Measurements from ENCODE around the gene APOA5.

DNA sequence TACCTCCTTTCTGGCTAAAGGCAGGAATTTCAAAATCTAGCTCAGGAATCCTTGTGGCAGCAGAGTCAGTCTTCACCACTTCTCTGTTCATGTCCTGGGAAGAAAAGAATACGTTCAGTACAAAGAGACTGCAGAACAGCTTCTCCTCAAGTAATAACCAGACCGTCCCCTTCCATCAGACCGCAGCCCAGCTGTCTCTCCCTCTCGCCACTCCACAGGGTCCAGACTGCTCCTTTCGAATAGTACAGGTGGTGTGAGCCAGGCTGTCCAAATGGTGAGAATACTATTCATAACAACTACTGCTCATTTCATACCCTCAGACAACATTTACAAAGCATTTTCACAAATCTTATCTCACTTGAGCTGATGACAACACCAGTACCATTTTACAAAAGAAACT, 4.7 kb downstream of the APOA5 start:
- TF ChIP-seq, protein P1, sequence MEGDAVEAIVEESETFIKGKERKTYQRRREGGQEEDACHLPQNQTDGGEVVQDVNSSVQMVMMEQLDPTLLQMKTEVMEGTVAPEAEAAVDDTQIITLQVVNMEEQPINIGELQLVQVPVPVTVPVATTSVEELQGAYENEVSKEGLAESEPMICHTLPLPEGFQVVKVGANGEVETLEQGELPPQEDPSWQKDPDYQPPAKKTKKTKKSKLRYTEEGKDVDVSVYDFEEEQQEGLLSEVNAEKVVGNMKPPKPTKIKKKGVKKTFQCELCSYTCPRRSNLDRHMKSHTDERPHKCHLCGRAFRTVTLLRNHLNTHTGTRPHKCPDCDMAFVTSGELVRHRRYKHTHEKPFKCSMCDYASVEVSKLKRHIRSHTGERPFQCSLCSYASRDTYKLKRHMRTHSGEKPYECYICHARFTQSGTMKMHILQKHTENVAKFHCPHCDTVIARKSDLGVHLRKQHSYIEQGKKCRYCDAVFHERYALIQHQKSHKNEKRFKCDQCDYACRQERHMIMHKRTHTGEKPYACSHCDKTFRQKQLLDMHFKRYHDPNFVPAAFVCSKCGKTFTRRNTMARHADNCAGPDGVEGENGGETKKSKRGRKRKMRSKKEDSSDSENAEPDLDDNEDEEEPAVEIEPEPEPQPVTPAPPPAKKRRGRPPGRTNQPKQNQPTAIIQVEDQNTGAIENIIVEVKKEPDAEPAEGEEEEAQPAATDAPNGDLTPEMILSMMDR (conservative IDR thresholded peaks at IDR 0.05 in 1 of 2, IDR thresholded peaks at IDR 0.05 in 1 of 2; ENCODE audit: extremely low read depth in 1 of 2, insufficient read depth in 1 of 2, low read depth in 1 of 2, low read length in 2 of 2): no peak
- no peak for TF ChIP-seq EZH2 (IDR thresholded peaks at IDR 0.05; ENCODE audit: borderline replicate concordance, low read length)
